Fibroblast of gingiva (primary cell): ENCODE measurements around the gene RHOF.

Experiments
- DNase-seq: peaks from one replicate; pipeline ENCODE4 v3.0.0-alpha.2; 2011; ENCODE audit warnings: low read depth

RHOF gene

GRCh38 chr12:121804417-121805111 lies 11.1 kb upstream of the RHOF start:
- DNase-seq = no peak

GRCh38 chr12:121803861-121804416 lies 10.5 kb upstream of the RHOF start, which contains the start of gene SETD1B:
TSS of gene SETD1B (plus strand) at chr12:121804009. CDS start at chr12:121804738, 729 bp downstream.
- DNase-seq = peak; percentile 74

- DNase-seq = peak; percentile 96
Measured at GRCh38 chr12:121802843-121803698, 9.6 kb upstream of the RHOF start.

- DNase-seq = no peak
Measured at GRCh38 chr12:121802485-121802842, 9.0 kb upstream of the RHOF start.

GRCh38 chr12:121801595-121802484 lies 8.4 kb upstream of the RHOF start:
- DNase-seq = no peak

GRCh38 chr12:121800694-121801594 lies 7.5 kb upstream of the RHOF start:
- peak; percentile 89 for DNase-seq

- DNase-seq = peak; percentile 92
Measured at GRCh38 chr12:121799842-121800693, 6.6 kb upstream of the RHOF start.

GRCh38 chr12:121799156-121799841 lies 5.8 kb upstream of the RHOF start:
- DNase-seq = peak; percentile 84

- no peak for DNase-seq
Measured at GRCh38 chr12:121798787-121799155, 5.3 kb upstream of the RHOF start.

GRCh38 chr12:121797937-121798786 lies 4.7 kb upstream of the RHOF start:
- peak; percentile 48 for DNase-seq

- DNase-seq = peak; percentile 94
Measured at GRCh38 chr12:121796855-121797751, 3.6 kb upstream of the RHOF start.

- peak; percentile 77 for DNase-seq
Measured at GRCh38 chr12:121795034-121795968, 1.8 kb upstream of the RHOF start.

- no peak for DNase-seq
Measured at GRCh38 chr12:121794534-121795033, 1.1 kb upstream of the RHOF start.

- peak; percentile 90 for DNase-seq
Measured at GRCh38 chr12:121793838-121794533, 498 bp upstream of the RHOF start.
